Activated CD4-positive, alpha-beta T cell treated with anti-CD3 and anti-CD28 coated beads, Interleukin-2, amount 50 U/mL, for 48 hours (primary cell): ENCODE results near the gene TDRD7.
A peak's percentile ranks its signal among the peaks of the same experiment; 100 is the strongest.

Source experiments
- DNase-seq, 2 experiments: peaks; one replicate each; pipeline ENCODE4 v3.0.0-alpha.2; 2020

TDRD7 gene

DNA sequence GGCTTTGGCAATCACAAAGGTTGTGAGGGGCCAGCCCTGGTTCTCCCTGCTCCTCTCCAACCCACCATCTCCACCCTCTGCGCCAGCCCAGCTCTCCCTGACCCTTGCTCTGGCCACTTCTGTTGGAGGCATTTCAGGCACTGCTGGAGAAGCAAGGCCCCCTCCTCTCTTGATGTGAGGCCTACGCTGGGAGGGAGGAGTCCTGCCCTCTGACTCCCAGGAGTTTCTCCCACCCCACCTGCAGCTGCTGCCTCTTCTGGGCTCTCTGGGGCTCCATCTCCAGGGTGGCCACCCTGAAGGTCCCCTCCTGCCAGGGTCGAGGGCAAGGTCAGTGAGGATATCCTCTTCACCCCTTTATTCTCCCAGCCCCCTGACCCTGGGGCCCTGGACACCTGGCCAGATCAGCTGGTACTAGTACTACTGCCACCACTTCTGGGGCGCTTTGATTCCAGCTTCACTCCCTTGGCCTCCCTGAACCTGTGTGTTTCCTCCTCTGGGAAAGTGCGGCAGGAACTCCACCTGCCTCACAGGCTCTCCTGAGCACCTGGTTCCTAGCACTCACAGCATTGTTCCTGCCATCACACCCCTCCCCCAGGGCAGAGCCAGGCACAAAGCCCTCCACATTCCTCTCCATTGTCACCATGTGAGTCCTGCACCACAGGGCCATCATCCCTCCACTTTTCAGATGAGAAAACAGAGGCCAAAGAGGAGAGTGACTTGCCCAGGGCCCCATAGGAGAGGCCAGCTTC is 23.8 kb upstream of the TDRD7 start:
- DNase-seq: no peak

DNA sequence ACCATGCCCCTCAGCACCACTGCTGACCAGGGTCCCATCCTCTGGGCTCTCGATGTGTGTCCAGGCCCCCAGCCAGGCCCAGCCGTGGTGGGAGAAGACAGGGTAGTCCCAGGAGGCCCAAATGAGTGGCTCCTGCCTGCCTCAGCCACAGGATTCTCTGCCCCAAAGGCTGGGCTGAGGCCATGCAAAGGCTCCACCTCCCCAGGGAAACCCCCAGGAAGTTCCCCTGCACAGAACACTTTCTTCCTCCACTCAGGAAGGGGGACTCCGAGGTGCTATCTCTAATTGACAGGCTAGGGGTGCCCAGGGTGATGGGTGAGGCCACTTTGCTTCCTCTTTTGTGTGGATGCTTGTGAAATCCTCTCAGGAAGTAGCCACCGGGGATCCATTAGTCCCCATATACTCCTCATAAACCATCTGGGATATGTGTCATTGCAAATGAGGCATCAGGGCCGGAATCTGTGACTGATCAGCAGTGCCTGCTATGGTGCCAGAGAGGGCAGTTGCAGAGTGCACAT is 23.1 kb upstream of the TDRD7 start:
- peak; percentile 49 to 67 for DNase-seq

DNA sequence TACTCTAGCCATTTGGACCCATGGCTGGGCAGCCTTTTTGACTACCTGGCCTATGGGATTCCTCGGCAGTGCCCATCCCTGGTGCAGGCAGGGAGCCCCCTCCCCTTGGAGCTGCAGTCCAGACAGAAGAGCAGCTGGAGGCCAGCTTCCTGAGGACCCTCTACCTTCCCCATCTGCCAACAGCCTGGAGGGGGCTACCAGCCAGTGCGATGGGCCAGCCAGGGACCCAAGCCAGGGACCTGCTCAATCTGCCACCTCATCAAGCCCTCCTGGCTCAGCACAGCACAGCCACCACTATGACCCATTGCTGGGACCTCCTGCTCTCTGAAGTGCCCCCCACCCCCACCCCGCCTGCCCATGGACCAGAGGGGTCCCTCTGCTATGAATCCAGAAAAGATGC is 22.6 kb upstream of the TDRD7 start:
- DNase-seq: no peak

DNA sequence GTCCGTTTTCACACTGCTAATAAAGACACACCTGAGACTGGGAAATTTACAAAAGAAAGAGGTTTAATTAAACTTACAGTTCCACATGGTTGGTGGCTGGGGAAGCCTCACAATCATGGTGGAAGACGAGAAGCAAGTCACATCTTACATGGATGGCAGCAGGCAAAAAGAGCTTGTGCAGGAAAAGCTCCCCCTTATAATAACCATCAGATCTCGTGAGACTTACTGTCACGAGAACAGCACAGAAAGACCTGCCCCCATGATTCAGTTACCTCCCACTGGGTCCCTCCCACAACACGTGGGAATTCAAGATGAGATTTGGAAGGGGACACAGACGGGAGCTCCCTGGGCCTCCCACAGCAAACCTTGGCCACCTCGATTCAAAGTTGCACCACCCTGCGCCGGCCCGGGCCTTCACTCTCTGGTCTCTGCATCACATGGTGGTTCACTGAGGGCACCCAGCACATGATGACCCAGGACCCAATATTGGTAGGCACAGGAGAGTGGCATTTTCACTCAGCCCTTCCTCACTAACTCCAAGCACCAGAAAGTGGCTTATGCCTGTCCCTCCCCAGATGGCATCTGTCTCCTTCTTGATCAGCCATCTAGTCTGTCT is 21.0 kb upstream of the TDRD7 start:
- no peak for DNase-seq

DNA sequence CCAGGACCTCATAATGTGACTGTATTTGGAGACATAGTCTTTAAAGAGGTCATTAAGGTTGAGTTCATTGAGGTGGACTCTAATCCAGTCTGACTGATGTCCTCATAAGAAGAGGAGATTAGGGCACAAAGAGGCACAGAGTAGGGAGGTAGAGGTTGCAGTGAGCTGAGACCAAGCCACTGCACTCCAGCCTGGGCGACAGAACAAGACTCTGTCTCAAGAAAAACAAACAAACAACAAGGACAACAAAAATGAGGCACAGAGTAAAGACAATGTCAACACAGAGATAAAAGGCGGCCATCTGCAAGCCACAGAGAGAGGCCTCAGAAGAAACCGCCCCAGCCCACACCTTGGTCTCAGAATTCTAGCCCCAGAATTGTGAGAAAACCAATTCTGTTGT is 17.0 kb upstream of the TDRD7 start:
- no peak for DNase-seq

DNA sequence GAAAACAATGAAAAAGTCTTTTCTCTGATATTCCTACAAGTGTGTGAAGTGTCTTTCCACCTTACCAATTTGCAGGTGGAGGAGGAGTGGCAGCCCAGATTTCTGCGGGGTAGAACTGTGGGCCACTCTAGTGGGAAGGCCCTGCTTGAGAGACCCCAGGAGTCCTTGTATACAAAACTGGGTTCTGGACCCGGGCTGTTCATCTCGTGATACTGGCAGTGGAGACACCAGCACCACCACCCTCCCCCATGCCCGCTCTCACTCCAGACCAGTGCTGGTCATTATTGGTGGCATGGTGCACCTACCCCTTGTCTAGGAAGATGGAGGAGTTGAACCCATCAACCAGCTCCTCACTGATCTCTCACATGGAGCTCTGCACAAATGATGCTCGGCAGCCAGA is 16.2 kb upstream of the TDRD7 start:
- DNase-seq: no peak

DNA sequence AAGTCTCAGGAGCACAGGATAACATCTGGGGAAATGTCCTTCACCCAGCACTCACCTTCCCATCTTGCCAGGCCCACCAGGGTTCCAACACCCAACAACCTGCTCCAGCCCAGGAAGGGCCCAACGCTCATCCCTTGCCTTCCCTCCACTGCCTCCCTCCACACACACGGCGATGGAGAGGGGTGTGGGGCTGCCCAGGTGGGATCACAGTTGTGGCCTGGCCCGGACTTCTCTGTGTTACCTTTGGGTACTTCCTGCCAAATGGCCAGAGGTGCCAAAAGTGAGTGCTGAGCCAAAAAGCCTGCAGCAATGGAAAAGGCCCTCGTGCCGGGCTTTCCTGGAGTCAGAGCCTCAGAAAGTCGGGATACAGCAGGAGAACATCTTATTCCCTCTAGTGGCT is 15.6 kb upstream of the TDRD7 start:
- no peak for DNase-seq

DNA sequence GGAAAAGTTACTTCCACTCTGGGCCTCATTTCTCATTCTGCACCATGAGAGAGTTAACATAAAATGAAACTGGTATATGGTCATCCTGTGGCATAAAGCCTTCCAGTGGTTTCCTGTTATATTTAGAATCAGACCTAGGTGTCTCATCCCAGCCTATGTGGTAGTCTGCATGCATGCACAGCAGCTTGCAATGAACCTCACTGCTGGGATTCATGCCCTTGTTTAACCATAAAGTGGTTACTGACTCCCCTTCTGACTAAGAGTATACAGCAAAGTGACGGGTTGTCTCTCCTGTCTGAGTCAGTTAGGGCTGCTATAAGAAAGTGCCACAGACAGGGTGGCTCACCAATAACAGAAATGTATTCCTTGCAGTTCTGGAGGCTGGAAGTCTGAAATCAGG is 14.7 kb upstream of the TDRD7 start:
- DNase-seq: peak; percentile 33 to 54

DNA sequence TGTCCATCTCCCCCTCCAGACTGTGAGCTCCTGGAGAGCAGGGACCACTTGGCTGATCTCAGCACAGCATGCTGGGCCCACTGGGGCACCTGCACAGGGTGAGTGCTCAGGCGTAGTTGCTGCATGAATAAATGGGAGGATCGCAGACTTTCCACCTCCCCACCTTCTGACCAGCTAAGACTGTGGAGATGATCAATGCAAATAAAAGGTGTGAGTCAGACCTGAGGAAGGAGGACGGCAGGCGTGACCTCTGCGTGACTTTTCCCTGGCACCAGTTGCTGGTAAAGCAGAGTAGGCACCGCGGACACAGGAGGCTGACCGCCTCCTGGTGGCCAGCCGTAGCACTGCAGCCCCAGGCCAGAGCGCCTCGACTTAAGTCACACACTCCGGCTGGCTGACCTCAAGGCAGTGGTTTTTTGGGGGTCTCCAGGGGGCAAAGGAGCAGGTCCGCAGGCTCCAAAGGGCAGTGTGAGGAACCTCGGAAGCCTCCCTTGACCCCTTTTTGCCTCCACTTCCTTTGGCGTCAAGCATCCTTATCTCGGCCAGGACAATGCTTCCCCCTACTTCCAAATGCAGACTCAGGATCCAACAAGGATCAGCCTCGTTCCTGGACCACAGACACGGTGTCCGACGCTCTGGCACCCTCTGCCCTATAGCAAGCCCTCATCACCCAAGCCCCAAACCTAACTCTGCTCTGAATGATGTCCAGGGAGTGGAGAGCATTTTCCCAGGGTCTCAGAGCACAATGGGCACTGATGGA is 12.7 kb upstream of the TDRD7 start:
- peak; percentile 75 to 82 for DNase-seq

DNA sequence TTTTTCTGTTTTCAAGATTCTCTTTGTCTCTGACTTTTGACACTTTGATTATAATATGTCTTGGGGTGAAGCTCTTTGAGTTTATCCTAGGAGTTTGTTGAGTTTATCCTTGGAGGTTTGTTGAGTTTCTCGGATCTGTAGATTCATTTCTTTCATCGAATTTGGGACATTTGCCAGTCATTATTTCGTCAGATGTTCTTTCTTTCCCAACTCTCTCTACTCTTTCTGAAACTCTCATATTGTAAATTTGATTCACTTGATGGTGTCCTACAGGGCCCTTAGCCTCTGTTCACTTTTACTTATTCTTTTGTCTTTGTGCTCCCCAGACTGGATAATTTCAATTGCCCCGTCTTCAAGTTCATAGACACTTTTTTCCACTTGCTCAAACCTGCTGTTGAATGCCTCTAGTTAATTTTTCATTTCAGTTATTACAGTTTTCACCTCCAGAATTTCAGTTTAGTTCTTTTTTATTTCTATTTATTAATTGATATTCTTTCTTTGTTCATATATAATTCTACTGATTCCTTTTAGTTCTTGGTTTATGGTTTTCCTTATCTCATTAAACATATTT is 8.1 kb upstream of the TDRD7 start:
- no peak for DNase-seq

DNA sequence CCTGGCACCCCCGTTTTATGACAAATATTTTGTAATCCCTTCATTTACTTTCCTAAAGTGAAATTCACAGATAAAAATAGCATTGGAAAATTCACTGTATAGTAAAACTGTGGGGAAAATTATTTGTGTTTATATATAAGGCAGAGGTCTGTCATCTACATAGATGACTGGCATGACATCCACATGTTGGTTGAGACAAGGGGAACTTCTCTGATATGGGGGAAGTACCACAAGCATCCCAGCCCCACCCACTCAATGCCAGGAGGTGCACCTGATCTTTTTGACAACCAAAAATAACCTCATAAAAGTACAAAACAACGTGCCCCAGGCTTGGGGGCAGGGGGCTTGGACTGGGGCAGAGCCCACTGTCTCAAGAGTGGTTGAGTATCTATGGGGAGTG is 6.3 kb upstream of the TDRD7 start:
- DNase-seq: no peak

DNA sequence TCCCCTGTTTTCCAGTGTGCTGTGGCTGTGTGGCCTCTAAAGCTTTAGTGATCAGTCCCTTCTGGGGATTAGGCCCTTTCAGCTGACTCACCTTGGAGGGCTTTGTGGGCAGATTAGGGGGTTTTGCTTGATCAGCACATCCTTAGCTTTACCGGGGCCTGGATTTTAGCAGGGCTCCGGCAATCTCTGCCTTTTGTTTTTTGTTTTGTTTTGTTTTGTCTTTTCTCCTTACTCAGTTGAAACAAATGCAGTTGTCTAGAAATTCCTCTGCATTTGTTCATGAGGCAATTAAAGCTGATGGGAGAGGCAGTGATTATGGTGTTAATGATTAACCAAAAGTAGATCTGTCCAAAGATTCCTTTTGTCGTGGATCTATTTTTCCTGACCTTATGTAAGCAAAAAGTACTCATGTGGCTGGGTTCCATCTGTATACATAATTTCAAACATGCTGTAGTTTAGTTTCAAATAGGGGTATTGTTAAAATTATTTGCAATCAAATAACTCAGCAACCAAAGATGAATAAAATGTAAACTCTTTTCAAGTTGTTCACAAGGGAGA is 5.2 kb upstream of the TDRD7 start:
- DNase-seq: no peak

DNA sequence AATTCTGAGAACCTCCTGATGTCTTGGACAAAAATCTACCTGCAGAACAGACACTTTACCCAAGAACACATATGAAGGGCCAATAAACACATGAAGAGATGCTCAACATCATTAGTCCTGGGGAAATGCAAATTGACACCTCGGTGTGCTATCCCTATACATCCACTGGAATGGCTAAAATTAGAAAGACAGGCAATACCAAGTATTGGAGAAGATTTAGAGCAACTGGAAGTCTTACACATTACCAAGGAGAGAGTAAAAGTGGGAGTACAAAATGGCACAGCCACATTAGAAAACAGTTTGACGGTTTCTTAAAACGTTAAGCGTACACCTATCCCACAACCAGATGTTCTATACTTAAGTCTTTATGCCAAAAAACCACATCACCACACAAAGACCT is 3.3 kb upstream of the TDRD7 start:
- DNase-seq: no peak

DNA sequence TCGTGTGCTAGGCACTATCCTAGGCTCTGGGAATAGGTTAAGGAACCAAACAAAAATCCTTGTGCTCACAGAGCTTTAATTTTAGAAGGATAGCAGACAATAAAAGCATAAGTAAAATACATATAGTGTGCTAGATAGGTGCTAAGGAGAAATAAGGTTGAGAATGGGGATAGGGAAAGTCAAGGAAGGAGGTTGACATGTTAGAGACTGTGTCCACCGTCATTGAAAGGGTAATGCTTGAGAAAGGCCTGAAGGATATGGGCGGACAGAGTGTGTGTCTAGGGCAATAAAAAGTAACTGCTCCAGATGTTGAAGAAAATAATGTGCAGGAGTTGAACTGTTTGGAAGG is 482 bp upstream of the TDRD7 start:
- DNase-seq: no peak

DNA sequence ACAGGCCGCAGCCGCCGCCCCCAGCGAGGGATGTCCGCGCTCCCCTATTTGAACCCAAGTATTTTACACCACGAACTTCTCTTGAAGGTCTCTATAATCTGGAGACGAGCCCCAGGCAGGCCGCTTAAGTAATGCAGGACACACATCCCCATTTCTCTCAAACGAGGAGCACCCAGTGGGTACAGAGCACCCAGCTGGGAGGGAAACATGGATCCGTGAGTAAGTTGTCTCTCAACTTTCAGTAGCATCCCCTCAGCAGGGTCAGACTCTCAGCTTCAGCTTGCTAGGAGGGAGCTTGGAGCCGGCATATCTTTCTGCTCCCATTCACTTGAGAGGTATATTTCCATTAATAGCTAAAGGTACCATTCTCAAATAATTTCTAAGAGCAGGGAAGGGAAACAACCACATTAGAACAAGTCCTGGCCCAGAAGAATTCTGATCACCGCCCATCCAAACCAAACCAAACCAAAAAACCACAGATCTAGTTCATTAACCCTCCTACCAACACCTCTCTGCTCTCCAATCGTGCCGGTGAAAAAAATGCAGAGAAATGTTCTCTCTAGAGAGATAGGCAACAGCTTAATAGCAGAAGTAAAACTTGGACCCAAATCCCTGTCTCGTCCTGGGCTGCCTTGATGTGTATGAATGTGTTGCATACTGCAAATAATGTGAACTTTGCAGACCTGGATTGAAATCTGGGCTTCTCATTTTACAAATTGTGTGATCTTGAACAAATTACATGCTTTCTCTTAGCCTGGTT is 910 bp downstream of the TDRD7 start:
- no peak for DNase-seq

DNA sequence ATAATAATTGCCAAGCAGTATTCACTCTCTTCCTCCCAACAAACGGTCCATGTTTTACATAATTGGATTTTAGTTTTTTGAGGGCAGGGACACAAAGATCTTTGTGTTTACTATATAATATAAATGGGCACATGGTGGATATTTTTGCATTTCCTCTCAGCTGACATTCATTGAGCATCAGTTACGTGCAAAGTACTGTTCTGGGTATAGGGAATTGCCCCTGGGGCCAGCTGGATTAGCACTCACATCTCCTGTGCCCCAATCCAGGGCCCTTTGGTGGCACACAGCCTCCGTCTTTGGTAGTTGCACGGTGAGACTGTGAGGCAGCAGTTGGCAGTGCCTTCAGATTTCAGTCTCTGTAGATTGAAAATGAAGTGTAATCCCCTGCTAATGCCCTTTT is 1.6 kb downstream of the TDRD7 start:
- no peak for DNase-seq

DNA sequence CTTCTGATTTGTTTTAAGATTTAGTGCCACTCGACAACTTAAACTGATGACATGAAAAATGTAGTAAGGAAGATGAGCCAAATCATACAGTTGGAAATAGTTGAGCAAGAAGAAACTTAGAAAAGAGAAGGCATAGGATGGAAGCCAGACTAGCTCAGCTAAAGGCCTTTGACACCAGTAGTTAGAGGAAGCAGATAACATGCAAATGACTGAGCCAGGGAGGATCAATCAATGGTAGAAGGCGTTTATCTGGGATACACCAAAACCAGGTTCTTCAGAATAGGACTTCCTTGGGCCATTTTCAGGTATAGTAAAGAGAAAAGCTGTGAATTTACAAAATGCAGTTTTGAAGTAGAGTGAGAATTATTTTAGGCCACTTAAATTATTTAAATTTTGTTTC is 3.2 kb downstream of the TDRD7 start:
- no peak for DNase-seq

DNA sequence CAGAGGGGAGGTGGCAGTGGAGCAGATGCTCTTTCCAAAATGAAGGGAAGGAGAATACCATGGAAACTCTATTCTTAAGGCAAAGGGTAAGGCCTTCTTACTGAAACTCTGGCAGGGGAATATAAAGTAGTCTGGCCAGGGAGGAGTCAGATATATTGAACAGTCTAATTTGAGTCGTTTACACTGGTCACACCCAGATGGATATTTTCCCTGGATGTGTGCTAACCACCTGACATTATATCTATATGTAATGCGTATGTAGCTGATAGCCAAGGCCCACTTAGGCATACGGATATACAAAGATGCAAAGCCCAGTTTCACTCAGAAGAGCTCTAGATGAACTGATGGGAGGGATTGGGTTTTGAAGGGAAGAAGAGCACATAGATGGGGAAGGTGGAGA is 7.0 kb downstream of the TDRD7 start:
- DNase-seq: no peak

DNA sequence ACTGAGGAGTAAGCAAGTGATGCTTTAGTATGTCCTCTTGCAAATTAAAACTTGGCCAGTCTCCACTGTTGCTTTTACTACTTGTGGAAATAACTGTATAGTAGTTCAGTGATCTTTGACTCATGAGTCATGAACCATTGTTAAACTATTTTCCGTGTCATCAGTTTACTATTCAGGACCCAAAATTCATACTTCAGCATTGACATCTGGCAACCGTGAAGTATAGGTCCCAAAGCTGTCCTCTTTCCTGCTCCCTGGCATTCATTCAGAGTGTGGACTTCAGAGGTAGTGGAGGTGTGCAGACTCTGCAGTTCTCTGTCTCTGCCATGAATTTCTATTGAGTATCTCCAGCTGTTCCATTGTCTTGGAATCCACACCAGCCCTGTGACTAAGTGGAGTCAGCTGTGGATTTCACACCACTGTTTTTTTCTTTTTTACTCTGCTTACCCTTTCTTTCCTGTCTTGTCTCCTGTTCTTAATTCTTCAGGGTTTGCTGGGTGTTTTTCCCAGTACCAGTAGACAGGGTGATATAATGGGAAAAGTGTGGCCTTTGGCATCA is 7.5 kb downstream of the TDRD7 start:
- no peak for DNase-seq

DNA sequence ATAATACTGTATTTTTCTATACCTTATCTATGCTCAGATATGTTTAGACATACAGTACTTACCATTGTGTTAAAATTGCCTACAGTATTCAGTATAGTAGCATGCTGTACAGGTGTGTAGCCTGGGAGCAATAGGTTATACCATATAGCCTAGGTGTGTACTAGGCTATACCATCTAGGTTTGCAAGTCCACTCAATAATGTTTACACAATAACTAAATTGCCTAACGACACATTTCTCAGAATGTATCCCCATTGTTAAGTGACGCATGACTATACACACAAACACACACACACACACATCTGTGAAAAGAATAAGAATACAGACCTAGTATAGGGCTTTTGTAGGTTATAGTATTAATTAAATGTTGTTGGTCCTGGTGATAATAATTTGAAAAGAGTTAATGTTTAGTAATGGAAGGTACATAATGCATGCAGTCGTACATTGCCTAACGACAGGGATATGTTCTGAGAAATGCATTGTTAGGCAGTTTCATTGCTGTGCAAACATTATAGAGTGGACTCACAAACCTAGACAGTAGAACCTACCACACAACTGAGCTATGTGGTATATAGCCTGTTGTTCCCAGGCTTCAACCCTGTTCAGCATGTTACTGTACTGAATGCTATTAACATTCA is 13.6 kb downstream of the TDRD7 start:
- no peak for DNase-seq

DNA sequence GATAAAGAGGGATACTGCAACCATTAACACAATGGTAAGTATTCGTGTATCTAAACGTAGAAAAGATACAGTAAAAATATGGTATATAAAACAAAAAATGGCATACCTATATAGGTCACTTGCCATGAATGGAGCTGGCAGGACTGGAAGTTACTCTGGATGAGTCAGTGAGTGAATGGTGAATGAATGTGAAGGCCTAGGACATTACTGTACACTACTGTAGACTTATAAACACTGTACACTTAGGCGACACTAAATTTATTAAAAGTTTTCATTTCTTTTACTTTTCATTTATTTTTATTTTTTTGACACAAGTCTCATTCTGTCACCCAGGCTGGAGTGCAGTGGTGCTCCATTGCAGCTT is 14.1 kb downstream of the TDRD7 start:
- no peak for DNase-seq

DNA sequence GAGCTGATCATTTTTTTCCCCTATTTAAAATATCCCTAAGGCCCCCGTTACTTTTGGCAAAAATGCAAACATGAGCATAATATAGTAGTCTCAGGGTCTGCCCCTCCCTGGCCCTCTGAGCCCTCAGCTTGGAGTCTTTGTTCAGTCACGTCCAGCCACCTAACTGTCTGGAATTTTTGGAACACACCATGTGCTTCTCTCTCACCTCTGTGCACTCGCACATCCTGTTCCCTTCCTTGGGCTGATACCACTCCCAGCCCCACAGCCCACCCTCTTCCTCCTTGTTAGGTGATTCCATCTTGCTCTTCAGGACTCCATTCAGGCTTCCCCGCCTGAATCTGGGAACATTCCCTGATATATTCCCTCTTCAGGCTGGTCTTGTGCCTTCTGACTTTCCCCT is 16.0 kb downstream of the TDRD7 start:
- no peak for DNase-seq
